H1 (cell line): ENCODE results near the gene CKMT1A.
"Not testable (repeated sequence)": the region's sequence is repeated elsewhere in the genome, so short reads cannot be mapped to it uniquely, and the experiment has no call there.

ENCODE experiments used
- ASH2L ChIP-seq: fragments of 200-600, 300-600 bp; sonication (generic); IDR thresholded peaks from one replicate; pipeline ENCODE4 v1.7.1; 2017; ENCODE audit warnings: low read length
- CTCF ChIP-seq, 3 experiments: IDR thresholded peaks; 1 replicate in 2 of 3; 2 replicates in 1 of 3; pipeline versions ENCODE4 v1.5.1 to v1.6.1; 2011; ENCODE audit warnings: low read length in 3 of 3, mild to moderate bottlenecking in 3 of 3, inconsistent platforms in 2 of 3, low read depth in 1 of 3, moderate library complexity in 1 of 3; ENCODE audit not compliant: insufficient read depth in 1 of 3; ENCODE audit errors: control extremely low read depth in 1 of 3
- EGR1 ChIP-seq: IDR thresholded peaks from 2 replicates; pipeline ENCODE4 v1.6.1; 2011; ENCODE audit warnings: low read depth, low read length, borderline replicate concordance
- POLR2A ChIP-seq, 2 experiments: IDR thresholded peaks; 1 replicate in 1 of 2; 2 replicates in 1 of 2; pipeline ENCODE4 v1.6.1; 2011; ENCODE audit warnings: low read depth in 2 of 2, low read length in 2 of 2, mild to moderate bottlenecking in 2 of 2; ENCODE audit errors: control extremely low read depth in 1 of 2
- POLR2AphosphoS5 ChIP-seq: IDR thresholded peaks from 2 replicates; pipeline ENCODE4 v1.6.1; 2011; ENCODE audit warnings: low read depth, low read length
- YY1 ChIP-seq: IDR thresholded peaks from 2 replicates; pipeline ENCODE4 v1.6.1; 2011; ENCODE audit warnings: low read depth, mild to moderate bottlenecking, low read length

- TF ChIP-seq CTCF (IDR thresholded peaks at IDR 0.05; ENCODE audit: control extremely low read depth in 1 of 3, insufficient read depth in 1 of 3, low read depth in 1 of 3, low read length in 3 of 3); ASH2L; YY1; POLR2A (IDR thresholded peaks at IDR 0.05; ENCODE audit: control extremely low read depth in 1 of 2, low read depth in 2 of 2, low read length in 2 of 2); EGR1; POLR2AphosphoS5: not testable (repeated sequence)
These were observed 3.9 kb upstream of the CKMT1A start for GRCh38 chr15:43689604-43690301.
